CD4-positive, alpha-beta T cell (primary cell): Measurements from ENCODE around the gene E2F7. TPM values are rescaled to one million over a fixed set of nuclear protein-coding genes. Genes with fewer than 3 reads are reported as not detected.

ENCODE experiments used
- ATAC-seq: fragments of 200-7000 bp; cut with Tn5 transposase; one replicate; pipeline ENCODE4 v1.10.0; 2022; ENCODE audit warnings: mild to moderate bottlenecking; ENCODE audit not compliant: poor library complexity
- CTCF ChIA-PET: fragments of 350-600 bp; sonication (Branson Sonifier 250); formaldehyde crosslinking; loops from one replicate; lab custom pipeline; 2021; ENCODE audit warnings: antibody characterized with exemption, inconsistent platforms; lab: Charles Lee
- POLR2A ChIA-PET: fragments of 350-600 bp; sonication (Branson Sonifier 250); formaldehyde crosslinking; loops from one replicate; lab custom pipeline; 2021; ENCODE audit warnings: antibody characterized with exemption, inconsistent platforms; lab: Charles Lee
- DNase-seq, 14 experiments: peaks; one replicate each; pipeline ENCODE4 v3.0.0-alpha.2; 2013 to 2020; ENCODE audit warnings: mixed read lengths in 2 of 14
- H3K27ac ChIP-seq, 2 donors: one replicate each; pipeline versions ENCODE4 v1.5.1 to v1.7.0; 2013; ENCODE audit warnings: low read length in 2 of 2, low read depth in 1 of 2, mild to moderate bottlenecking in 1 of 2
- H3K27me3 ChIP-seq, 2 experiments: 1 replicate in 1 of 2; 2 replicates in 1 of 2; pipeline versions ENCODE4 v1.6.1 to v1.7.0; 2013; ENCODE audit warnings: low read length in 2 of 2, control low read depth in 1 of 2, mild to moderate bottlenecking in 1 of 2, moderate library complexity in 1 of 2; ENCODE audit not compliant: insufficient read depth in 2 of 2, control insufficient read depth in 1 of 2
- H3K36me3 ChIP-seq: one replicate; pipeline ENCODE4 v1.6.1; 2013; ENCODE audit warnings: low read length, control low read depth; ENCODE audit not compliant: insufficient read depth
- H3K4me1 ChIP-seq: one replicate; pipeline ENCODE4 v1.6.1; 2013; ENCODE audit warnings: low read length, control low read depth; ENCODE audit not compliant: insufficient read depth
- H3K4me3 ChIP-seq: one replicate; pipeline ENCODE4 v1.5.1; 2013; ENCODE audit warnings: mild to moderate bottlenecking, low read length, moderate library complexity
- H3K9me3 ChIP-seq, 2 experiments: 1 replicate in 1 of 2; 2 replicates in 1 of 2; pipeline versions ENCODE4 v1.6.1 to v1.7.0; 2013; ENCODE audit warnings: low read length in 2 of 2, mild to moderate bottlenecking in 2 of 2, control low read depth in 1 of 2, moderate library complexity in 1 of 2; ENCODE audit not compliant: control insufficient read depth in 1 of 2, insufficient read depth in 1 of 2
- H3K27ac Mint-ChIP-seq: one replicate; pipeline ENCODE4 v1.8.0; 2020; ENCODE audit warnings: mixed read lengths
- H3K27me3 Mint-ChIP-seq: one replicate; pipeline ENCODE4 v1.8.0; 2021; ENCODE audit warnings: mixed read lengths
- H3K36me3 Mint-ChIP-seq: one replicate; pipeline ENCODE4 v1.8.0; 2021; ENCODE audit warnings: low read depth, mixed read lengths
- H3K4me1 Mint-ChIP-seq: one replicate; pipeline ENCODE4 v1.8.0; 2021; ENCODE audit warnings: low read depth, mixed read lengths
- H3K4me3 Mint-ChIP-seq: one replicate; pipeline ENCODE4 v1.8.0; 2020; ENCODE audit warnings: mild to moderate bottlenecking, mixed read lengths
- H3K9me3 Mint-ChIP-seq: one replicate; pipeline ENCODE4 v1.8.0; 2020; ENCODE audit warnings: mixed read lengths
- CTCF ChIP-seq: fragments of 200-600 bp; IDR thresholded peaks from one replicate; pipeline ENCODE4 v1.8.0; 2022; ENCODE audit warnings: antibody characterized with exemption, mild to moderate bottlenecking
- intact Hi-C, 2 experiments: fragments of 100-400 bp; cut with DNase I in 1 of 2; cut with micrococcal nuclease in 1 of 2; formaldehyde crosslinking; loops; one replicate each; pipeline versions ENCODE4 v1.15.1 to v1.9.0; 2023 to 2025; cut with DNase I, micrococcal nuclease
- total RNA-seq, 174 experiments: library from RNA in 2 of 174; stranded (reverse) in 2 of 174; gene quantifications; one replicate each; pipeline ENCODE4 v1.2.3 and lab custom pipeline; 2021 to 2026

The E2F7 gene
- total RNA-seq, 2 experiments from 2014 or later = 0.14 to 0.16 TPM

- Histone ChIP-seq H3K36me3 (no peaks in the 10 kb centered on the region), H3K4me3 (no peak overlapping the region), H3K9me3 (no peaks in the 10 kb centered on the region), H3K27me3 (no peaks in the 10 kb centered on the region), H3K4me1 (peaks cover 2% of the 10 kb centered on the region), H3K27ac (no peak overlapping the region)
- H3K9me3 Mint-ChIP-seq = no peaks in the 10 kb centered on the region
- intact Hi-C loops = no loop called here
- no peak overlapping the region for H3K4me3 Mint-ChIP-seq
- ChIA-PET CTCF (interaction anchor here (0.7 kb wide), 1 partner anchor 23 kb away, joined by 4 read pairs; no protein-coding TSS in a partner anchor), POLR2A (no interaction called here)
- peaks cover 2% of the 10 kb centered on the region for H3K4me1 Mint-ChIP-seq
- H3K36me3 Mint-ChIP-seq = no peaks in the 10 kb centered on the region
- no peaks in the 10 kb centered on the region for H3K27me3 Mint-ChIP-seq
- ATAC-seq = no peak
- no peak for DNase-seq
- no peak overlapping the region for H3K27ac Mint-ChIP-seq
- TF ChIP-seq CTCF = no peak
Observed at GRCh38 chr12:77070800-77071449, 5.6 kb upstream of the E2F7 start.

- TF ChIP-seq CTCF = no peak
- POLR2A ChIA-PET = no interaction called here
- H3K4me1 ChIP-seq = peaks cover 3% of the 10 kb centered on the region
Observed at GRCh38 chr12:77070382-77070781, 5.0 kb upstream of the E2F7 start.

GRCh38 chr12:77064896-77065360, 441 bp downstream of the E2F7 start:
- no peak overlapping the region for H3K27ac Mint-ChIP-seq
- Histone ChIP-seq H3K36me3 (no peaks in the 10 kb centered on the region), H3K4me1 (peaks cover 11% of the 10 kb centered on the region), H3K9me3 (no peaks in the 10 kb centered on the region), H3K27ac (no peak overlapping the region), H3K27me3 (peaks cover 7 to 18% of the 10 kb centered on the region in 2 experiments), H3K4me3 (peak overlapping the region; percentile 76)
- H3K36me3 Mint-ChIP-seq = no peaks in the 10 kb centered on the region
- intact Hi-C loops = no loop called here
- peak in 5 of 14 experiments; percentile 1 to 40 (median 3) for DNase-seq
- peak overlapping the region; percentile 89 for H3K4me3 Mint-ChIP-seq
- H3K27me3 Mint-ChIP-seq = peaks cover 21% of the 10 kb centered on the region
- ChIA-PET POLR2A (no interaction called here), CTCF (interaction anchor here (0.6 kb wide), 1 partner anchor 170 kb away, joined by 3 read pairs; no protein-coding TSS in a partner anchor)
- peaks cover 9% of the 10 kb centered on the region for H3K4me1 Mint-ChIP-seq
- no peak for TF ChIP-seq CTCF
- ATAC-seq = peak; percentile 24
- no peaks in the 10 kb centered on the region for H3K9me3 Mint-ChIP-seq

More at GRCh38 chr12:77070382-77070781, 5.0 kb upstream of the E2F7 start:
- Histone ChIP-seq H3K9me3 (no peaks in the 10 kb centered on the region), H3K4me3 (no peak overlapping the region), H3K27ac (no peak overlapping the region), H3K27me3 (no peaks in the 10 kb centered on the region), H3K36me3 (no peaks in the 10 kb centered on the region)
- intact Hi-C loops = no loop called here
- Mint-ChIP-seq H3K36me3 (no peaks in the 10 kb centered on the region), H3K4me3 (no peak overlapping the region), H3K4me1 (peaks cover 4% of the 10 kb centered on the region), H3K9me3 (no peaks in the 10 kb centered on the region), H3K27ac (no peak overlapping the region), H3K27me3 (no peaks in the 10 kb centered on the region)
- ATAC-seq (no peak), DNase-seq (no peak)
- CTCF ChIA-PET = no interaction called here
